OCI-LY7 (cell line): ENCODE results near the gene RNF145. TPM values are rescaled to one million over a fixed set of nuclear protein-coding genes. Genes with fewer than 3 reads are reported as not detected.
"Not testable (repeated sequence)": the region's sequence is repeated elsewhere in the genome, so short reads cannot be mapped to it uniquely, and the experiment has no call there.

ENCODE experiments used
- BruUV-seq: library from RNA; stranded (reverse); fragments of 400-500 nt; replicated peaks from 2 replicates; lab custom pipeline; 2021; lab: Mats Ljungman, UMichigan
- CTCF ChIA-PET: fragments of 300-600 bp; sonication (Branson Sonifier 250); formaldehyde crosslinking; loops from one replicate; lab custom pipeline; 2022; ENCODE audit warnings: antibody characterized with exemption; ENCODE audit not compliant: unreplicated experiment; lab: Charles Lee
- POLR2A ChIA-PET: fragments of 300-600 bp; sonication (Branson Sonifier 250); formaldehyde crosslinking; loops from one replicate; lab custom pipeline; 2022; ENCODE audit warnings: antibody characterized with exemption; lab: Charles Lee
- DNase-seq: peaks from one replicate; pipeline ENCODE4 v3.0.0-alpha.2; 2015; ENCODE audit warnings: low spot score
- H2AFZ ChIP-seq: fragments of 200-600 bp; sonication (generic), shearing (Covaris generic); 2 replicates; pipeline ENCODE4 v1.6.1; 2014; ENCODE audit warnings: mild to moderate bottlenecking, antibody characterized with exemption, low read length, moderate library complexity
- H3K27ac ChIP-seq: fragments of 200-600 bp; sonication (generic); 2 replicates; pipeline ENCODE4 v1.5.1; 2014; ENCODE audit warnings: mixed run types, low read depth, mild to moderate bottlenecking, moderate library complexity, low read length, inconsistent platforms; ENCODE audit not compliant: poor library complexity, severe bottlenecking
- H3K36me3 ChIP-seq: fragments of 200-600 bp; sonication (generic); 2 replicates; pipeline ENCODE4 v1.6.1; 2014; ENCODE audit warnings: mild to moderate bottlenecking, antibody characterized with exemption, low read length, moderate library complexity, mixed read lengths; ENCODE audit not compliant: insufficient read depth
- H3K4me1 ChIP-seq: fragments of 200-600 bp; sonication (generic); 2 replicates; pipeline ENCODE4 v1.5.1; 2014; ENCODE audit warnings: mild to moderate bottlenecking, low read length; ENCODE audit not compliant: insufficient read depth, poor library complexity, severe bottlenecking
- H3K4me2 ChIP-seq: fragments of 200-600 bp; sonication (generic); 2 replicates; pipeline ENCODE4 v1.6.1; 2014; ENCODE audit warnings: mild to moderate bottlenecking, low read length
- H3K4me3 ChIP-seq: fragments of 200-600 bp; sonication (generic); 2 replicates; pipeline ENCODE4 v1.5.1; 2014; ENCODE audit warnings: mild to moderate bottlenecking, low read depth, low read length; ENCODE audit not compliant: poor library complexity, severe bottlenecking
- H3K79me2 ChIP-seq: fragments of 200-600 bp; sonication (generic); 2 replicates; pipeline ENCODE4 v1.6.1; 2016; ENCODE audit warnings: low read depth, mild to moderate bottlenecking, low read length, moderate library complexity, mixed read lengths; ENCODE audit not compliant: insufficient read depth
- H3K9me2 ChIP-seq: fragments of 200-600 bp; sonication (generic); 2 replicates; pipeline ENCODE4 v1.6.1; 2016; ENCODE audit warnings: mild to moderate bottlenecking, low read length, mixed read lengths; ENCODE audit not compliant: insufficient read depth
- H3K9me3 ChIP-seq: fragments of 200-600 bp; sonication (generic); 2 replicates; pipeline ENCODE4 v1.6.1; 2014; ENCODE audit warnings: mild to moderate bottlenecking, mixed run types, low read length, mixed read lengths
- H4K20me1 ChIP-seq: fragments of 200-600 bp; sonication (generic); 2 replicates; pipeline ENCODE4 v1.6.1; 2014; ENCODE audit warnings: mild to moderate bottlenecking, antibody characterized with exemption, low read length, moderate library complexity, mixed read lengths; ENCODE audit not compliant: insufficient read depth
- EZH2phosphoT487 ChIP-seq: fragments of 200-600 bp; sonication (generic); IDR thresholded peaks from 2 replicates; pipeline ENCODE4 v1.6.1; 2018; ENCODE audit warnings: low read depth, borderline replicate concordance, mild to moderate bottlenecking, mixed run types, antibody characterized with exemption, low read length, moderate library complexity, mixed read lengths
- intact Hi-C: fragments of 100-400 bp; cut with micrococcal nuclease; formaldehyde crosslinking; loops from one replicate; pipeline ENCODE4 v1.10.0; 2022; ENCODE audit not compliant: unreplicated experiment
- total RNA-seq, 2 experiments: library from RNA; depleted of rRNA in 1 of 2; stranded (reverse); fragments of >200 nt in 1 of 2; shearing (Covaris generic) in 1 of 2; gene quantifications; 2 replicates each; pipeline ENCODE4 v1.2.3, GENCODE V29; 2014 to 2022
- TF ChIP-seq, protein P1 (sequence below): fragments of 200-600 bp; sonication (generic); conservative IDR thresholded peaks from 2 replicates; pipeline ENCODE4 v1.5.1; 2014; ENCODE audit warnings: mild to moderate bottlenecking, antibody characterized with exemption, low read length, moderate library complexity, mixed read lengths

Gene RNF145
- total RNA-seq, 2 experiments from 2014 or later: 18.6 to 34.9 TPM

DNA sequence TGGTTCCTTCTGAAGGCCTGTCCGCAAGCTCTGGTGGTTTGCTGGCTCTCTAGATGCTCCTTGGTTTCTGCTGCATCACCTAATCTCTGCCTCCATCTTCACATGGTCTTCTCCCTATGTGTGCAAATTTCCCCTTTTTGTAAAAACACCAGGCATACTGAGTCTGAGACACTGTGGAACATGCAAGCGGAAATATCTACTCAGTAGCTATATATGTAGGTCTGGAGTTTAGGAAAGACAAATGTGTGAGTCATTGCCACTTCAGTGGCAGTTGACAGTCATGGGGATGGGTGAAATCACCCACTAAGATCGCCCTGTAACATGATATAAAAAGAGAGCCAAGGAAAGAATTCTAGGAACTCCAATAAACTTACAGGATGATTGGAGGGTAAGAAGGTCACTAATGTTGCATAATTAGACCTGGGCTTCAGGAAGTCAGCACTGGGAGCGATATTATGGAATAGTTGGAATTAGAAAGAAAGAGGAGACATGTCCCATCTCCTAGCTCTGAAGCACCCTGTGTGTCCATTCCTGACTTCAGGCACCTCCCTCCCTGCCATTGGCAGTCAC, 31.0 kb upstream of the RNF145 start:
- DNase-seq: no peak
- Histone ChIP-seq H4K20me1 (no peaks in the 10 kb centered on the region), H3K9me3 (no peaks in the 10 kb centered on the region), H3K4me1 (peaks cover 5% of the 10 kb centered on the region), H3K27ac (no peak overlapping the region), H3K79me2 (no peaks in the 10 kb centered on the region), H3K4me3 (no peak overlapping the region), H3K36me3 (no peaks in the 10 kb centered on the region), H3K4me2 (no peak overlapping the region), H2AFZ (no peak overlapping the region), H3K9me2 (no peaks in the 10 kb centered on the region)
- TF ChIP-seq, protein P1, sequence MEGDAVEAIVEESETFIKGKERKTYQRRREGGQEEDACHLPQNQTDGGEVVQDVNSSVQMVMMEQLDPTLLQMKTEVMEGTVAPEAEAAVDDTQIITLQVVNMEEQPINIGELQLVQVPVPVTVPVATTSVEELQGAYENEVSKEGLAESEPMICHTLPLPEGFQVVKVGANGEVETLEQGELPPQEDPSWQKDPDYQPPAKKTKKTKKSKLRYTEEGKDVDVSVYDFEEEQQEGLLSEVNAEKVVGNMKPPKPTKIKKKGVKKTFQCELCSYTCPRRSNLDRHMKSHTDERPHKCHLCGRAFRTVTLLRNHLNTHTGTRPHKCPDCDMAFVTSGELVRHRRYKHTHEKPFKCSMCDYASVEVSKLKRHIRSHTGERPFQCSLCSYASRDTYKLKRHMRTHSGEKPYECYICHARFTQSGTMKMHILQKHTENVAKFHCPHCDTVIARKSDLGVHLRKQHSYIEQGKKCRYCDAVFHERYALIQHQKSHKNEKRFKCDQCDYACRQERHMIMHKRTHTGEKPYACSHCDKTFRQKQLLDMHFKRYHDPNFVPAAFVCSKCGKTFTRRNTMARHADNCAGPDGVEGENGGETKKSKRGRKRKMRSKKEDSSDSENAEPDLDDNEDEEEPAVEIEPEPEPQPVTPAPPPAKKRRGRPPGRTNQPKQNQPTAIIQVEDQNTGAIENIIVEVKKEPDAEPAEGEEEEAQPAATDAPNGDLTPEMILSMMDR: no peak
- no peak for TF ChIP-seq EZH2phosphoT487
- intact Hi-C loops: no loop called here
- ChIA-PET CTCF (no interaction called here), POLR2A (interaction anchor here (1.5 kb wide), 1 partner anchor 10 kb away, joined by 4 read pairs; no protein-coding TSS in a partner anchor)
- no TSS peak for BruUV-seq

GRCh38 chr5:159235871-159236520, 26.6 kb upstream of the RNF145 start:
- H3K4me2 ChIP-seq, CTCF ChIA-PET, H3K9me2 ChIP-seq, H2AFZ ChIP-seq, H3K4me1 ChIP-seq, intact Hi-C loops, H3K27ac ChIP-seq, DNase-seq, H3K4me3 ChIP-seq, H3K79me2 ChIP-seq, BruUV-seq, H3K36me3 ChIP-seq, H3K9me3 ChIP-seq, H4K20me1 ChIP-seq: not testable (repeated sequence)
- POLR2A ChIA-PET: interaction anchor here (0.7 kb wide), 1 partner anchor 1165 kb away, joined by 4 read pairs; no protein-coding TSS in a partner anchor

DNA sequence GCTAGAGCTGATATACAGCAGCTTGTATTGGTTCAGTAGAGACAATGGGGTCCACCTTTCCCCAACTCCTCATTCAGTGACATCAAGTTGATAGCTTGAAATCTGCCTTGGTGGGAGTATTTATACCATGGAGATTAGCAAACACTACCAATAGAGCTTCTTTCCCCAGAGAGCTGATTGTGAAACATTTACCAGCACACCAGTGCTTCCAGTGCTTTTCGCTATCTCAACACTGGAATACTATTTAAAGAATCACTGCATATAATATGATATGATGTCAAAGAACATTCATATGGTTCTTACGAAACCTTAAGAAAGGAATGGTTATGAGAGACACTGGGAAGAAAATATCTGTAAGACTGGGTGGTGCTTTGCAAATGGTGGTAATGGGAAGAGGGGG, 21.8 kb upstream of the RNF145 start:
- ChIA-PET POLR2A (interaction anchor here (0.6 to 1.0 kb wide), 4 partner anchors 12 to 727 kb away, joined by 3 to 6 read pairs (median 4); no protein-coding TSS in a partner anchor), CTCF (no interaction called here)
- no peaks in the 10 kb centered on the region for H3K36me3 ChIP-seq
- no peak overlapping the region for H3K4me2 ChIP-seq
- no peaks in the 10 kb centered on the region for H3K9me2 ChIP-seq
- no peaks in the 10 kb centered on the region for H3K4me1 ChIP-seq
- TF ChIP-seq EZH2phosphoT487: no peak
- TF ChIP-seq, protein P1: no peak
- intact Hi-C loops: no loop called here
- DNase-seq: no peak
- no peak overlapping the region for H2AFZ ChIP-seq
- no TSS peak for BruUV-seq
- no peaks in the 10 kb centered on the region for H3K79me2 ChIP-seq
- no peak overlapping the region for H3K4me3 ChIP-seq
- no peaks in the 10 kb centered on the region for H3K9me3 ChIP-seq
- no peak overlapping the region for H3K27ac ChIP-seq
- H4K20me1 ChIP-seq: no peaks in the 10 kb centered on the region
